GM11168 (cell line): Measurements from ENCODE around the gene GFRA1.

ENCODE experiments used
- in situ Hi-C: fragments of 300-500 bp; cut with MboI; formaldehyde crosslinking; loops from one replicate; pipeline ENCODE4 v1.12.0; 2022; ENCODE audit warnings: low sequenced_read_pairs; ENCODE audit not compliant: unreplicated experiment

The GFRA1 gene

DNA sequence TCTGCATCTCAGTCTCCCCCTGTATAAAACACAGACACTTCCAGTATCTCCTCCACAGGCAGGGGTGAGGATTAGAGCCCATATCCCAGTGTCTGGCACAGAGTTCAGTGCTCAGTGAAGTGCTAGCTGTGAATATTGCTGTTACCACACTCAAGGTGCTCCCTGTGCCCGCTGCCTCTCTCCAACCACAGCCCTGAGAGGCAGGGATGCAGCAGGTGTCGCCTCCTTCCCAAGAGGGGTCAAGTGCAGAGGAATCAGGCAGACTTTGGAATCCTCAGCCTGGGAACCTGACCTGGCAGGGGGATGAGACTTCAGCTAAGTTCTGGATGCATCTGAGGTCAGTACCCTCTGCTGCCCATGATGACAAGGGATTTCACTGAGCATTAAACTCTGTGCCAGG lies 163.1 kb downstream of the GFRA1 start:
- in situ Hi-C loops = no loop called here

GRCh38 chr10:116109481-116109880 lies 163.5 kb downstream of the GFRA1 start:
- in situ Hi-C loops = no loop called here

- in situ Hi-C loops = no loop called here
These were observed 164.9 kb downstream of the GFRA1 start for GRCh38 chr10:116108095-116108494.

- in situ Hi-C loops = no loop called here
These were observed 166.4 kb downstream of the GFRA1 start for GRCh38 chr10:116106611-116107010.

- in situ Hi-C loops = no loop called here
These were observed 167.7 kb downstream of the GFRA1 start for GRCh38 chr10:116105264-116105663.

DNA sequence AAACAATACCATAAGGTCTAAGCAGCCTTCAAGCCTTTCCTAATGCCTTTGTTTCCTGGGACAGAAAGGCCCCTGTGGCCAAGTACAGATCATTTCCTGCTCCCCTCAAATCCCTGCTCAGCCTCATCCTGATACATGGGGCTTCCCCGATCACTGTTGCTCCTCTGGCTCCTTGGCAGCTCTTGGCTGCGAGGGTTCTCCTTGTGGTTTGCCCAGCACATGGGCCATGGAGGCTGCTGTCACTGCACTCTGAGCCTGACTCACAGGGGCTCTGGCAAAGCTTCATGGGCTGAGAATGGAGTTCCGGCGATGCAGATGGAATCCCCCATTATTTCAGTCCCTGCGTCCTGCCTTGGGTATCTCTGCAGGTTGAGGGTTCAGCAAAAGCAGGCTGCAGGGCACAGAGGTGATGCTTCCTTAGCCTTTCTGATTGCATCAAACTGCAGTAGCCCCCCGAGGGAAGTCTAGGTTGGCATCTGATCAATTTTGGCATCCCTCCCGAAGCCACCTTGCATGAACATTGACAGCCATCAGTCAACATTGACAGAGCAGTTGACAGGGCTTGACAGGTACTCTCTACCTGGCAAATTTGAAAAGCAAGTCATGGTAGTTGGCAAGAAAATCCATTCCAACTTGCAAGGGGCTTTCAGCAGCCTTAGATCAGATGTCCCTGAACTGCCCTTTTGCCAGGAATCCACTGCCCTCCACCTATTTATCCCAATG lies 168.6 kb downstream of the GFRA1 start:
- in situ Hi-C loops = no loop called here

DNA sequence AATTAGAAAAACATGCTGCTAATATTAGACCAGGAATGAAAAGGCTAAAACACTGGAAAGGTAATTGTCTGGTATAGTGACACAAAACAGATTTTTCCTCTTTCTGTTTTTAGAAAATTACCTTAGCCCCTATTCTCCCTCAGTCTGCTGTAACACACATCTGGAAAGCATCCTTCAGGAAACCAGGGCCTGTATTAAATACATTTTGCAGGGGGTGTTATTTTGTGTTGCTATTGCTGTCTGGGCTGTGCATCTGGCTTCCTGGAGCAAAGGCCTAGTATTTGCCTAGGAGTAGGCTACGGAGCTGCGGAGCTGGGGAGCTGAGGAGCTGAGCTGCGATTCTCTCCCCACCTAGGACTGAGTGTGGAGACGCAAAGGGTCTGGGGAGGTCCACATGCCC lies 169.3 kb downstream of the GFRA1 start:
- in situ Hi-C loops = no loop called here

- in situ Hi-C loops = no loop called here
These were observed 171.2 kb downstream of the GFRA1 start for GRCh38 chr10:116101616-116102315.

GRCh38 chr10:116100984-116101383 lies 172.0 kb downstream of the GFRA1 start:
- in situ Hi-C loops = no loop called here

GRCh38 chr10:116099023-116099420 lies 174.0 kb downstream of the GFRA1 start:
- in situ Hi-C loops = no loop called here

- in situ Hi-C loops = no loop called here
These were observed 174.5 kb downstream of the GFRA1 start for GRCh38 chr10:116098411-116099022.

- in situ Hi-C loops = no loop called here
These were observed 175.7 kb downstream of the GFRA1 start for GRCh38 chr10:116097239-116097784.

DNA sequence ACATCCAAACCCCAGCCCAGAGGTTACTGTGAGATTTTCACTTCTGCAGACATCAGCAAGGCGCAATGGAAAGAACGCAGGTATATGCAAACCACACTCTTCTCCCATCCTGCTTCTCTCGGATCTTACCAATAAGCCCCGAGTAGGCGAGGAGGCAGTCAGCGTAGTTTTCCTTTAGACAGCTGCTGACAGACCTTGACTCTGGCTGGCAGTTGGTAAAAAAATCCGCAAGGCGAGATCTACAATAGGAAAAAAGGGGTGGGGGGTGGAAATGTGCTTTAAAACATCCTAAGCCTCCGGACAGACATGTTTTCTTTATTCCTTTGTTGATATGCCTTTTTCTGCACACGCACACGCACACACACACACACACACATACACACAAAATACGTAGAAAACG lies 176.5 kb downstream of the GFRA1 start:
- in situ Hi-C loops = no loop called here

DNA sequence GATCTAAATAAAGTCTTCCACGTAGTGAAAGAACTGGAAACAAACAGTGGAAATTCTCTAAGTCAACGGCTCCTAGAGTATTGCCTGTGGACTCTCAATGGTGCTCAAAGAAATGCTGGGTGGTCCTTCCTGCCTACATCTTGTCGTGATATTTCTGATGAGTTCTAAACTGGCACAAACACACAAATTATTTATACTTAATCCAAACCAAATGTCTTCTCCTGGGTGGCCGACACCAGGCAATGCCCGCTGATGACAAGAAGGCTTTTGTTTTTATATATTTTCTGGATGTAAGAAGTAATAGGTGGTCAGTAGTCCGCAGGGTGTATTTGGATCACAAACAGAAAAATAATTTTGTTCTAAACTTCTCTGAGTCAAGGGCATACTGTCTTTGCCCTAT lies 178.7 kb downstream of the GFRA1 start:
- in situ Hi-C loops = no loop called here

GRCh38 chr10:116093031-116093430 lies 180.0 kb downstream of the GFRA1 start:
- in situ Hi-C loops = no loop called here

GRCh38 chr10:116088985-116089384 lies 184.0 kb downstream of the GFRA1 start:
- in situ Hi-C loops = no loop called here

DNA sequence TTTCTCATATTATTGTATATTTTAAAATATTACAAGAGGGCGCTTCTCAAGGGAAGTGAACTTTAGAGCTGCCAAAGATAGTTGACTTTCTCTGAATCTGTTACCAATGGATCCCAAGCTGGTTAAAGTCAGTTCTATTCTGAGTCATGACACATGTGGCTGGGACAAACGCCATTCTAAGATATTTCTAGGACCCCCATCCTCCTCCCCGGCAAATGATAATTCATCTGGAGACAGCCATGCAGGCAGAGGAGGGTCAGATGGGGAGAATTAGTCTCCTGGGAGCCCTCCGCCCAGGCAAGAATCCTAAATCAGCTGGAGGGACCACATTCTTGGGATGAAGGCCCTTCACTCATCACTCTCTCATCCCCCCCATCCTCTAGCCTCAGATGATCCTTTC lies 187.7 kb downstream of the GFRA1 start:
- in situ Hi-C loops = no loop called here

DNA sequence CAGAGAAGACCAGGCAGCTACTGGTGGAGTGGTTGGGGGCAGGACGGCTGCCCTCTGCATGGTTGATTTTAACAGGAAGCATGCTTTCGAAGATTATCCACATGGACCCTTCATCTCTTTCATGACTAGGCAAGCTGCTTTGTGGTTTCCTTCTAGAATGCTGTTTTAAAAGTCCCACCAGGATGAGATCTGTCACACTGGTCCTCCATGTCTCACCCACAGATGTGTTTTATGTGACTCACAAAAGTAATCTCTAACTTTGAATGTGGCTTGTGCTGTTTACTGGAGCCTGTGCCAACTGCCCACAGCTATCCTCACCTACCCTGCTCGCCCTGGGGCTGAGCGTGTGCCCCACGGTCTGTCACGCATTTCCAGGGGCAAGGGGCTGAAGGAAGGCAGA lies 188.8 kb downstream of the GFRA1 start:
- in situ Hi-C loops = no loop called here

DNA sequence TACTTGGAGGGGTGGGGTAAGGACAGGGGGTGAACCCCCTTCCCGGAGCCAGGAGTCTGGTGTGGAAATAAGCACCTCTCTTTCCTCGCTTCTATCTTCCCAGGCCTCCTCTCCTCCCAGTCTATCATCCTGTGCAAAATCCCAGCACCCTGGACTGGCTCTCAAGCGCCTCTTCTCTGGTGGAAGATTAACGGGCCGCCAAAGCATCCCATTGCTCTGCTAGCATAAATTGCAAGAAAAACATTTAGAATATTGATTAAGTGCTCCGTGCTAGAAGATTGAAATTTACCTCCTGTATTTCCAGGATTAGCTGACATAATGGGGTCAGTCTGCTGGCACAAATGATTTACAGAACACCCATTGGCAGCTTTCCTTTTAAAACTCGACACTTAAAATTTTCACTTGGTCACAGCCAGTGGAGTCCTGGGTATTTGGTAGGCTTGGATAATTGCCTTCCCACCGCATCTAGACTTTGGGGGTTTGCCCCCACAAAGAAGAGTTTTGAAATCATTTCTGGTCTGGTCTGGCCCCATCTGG lies 189.7 kb downstream of the GFRA1 start:
- in situ Hi-C loops = no loop called here

GRCh38 chr10:116082762-116083161 lies 190.2 kb downstream of the GFRA1 start:
- in situ Hi-C loops = no loop called here

DNA sequence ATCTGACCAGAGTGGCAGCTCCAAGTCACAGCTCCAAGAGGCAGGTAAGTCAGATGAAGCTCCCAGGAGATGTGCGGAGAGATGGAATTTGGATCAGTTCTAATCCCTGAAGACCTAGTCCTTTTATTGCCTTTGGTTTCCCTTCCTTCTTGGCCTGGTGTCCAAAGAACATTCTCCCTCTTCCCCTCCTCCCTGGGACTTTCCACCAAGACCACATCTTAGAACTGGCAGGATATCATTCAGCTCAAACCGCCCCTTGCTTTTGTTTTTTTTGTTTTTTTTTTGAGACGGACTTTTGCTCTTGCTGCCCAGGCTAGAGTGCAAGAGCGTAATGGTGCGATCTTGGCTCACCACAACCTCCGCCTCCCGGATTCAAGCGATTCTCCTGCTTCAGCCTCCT lies 190.8 kb downstream of the GFRA1 start:
- in situ Hi-C loops = no loop called here
